H1 (cell line): ENCODE results near the gene PCDHGA8. TPM values are rescaled to one million over a fixed set of nuclear protein-coding genes. Genes with fewer than 3 reads are reported as not detected.

Source experiments
- CTCF ChIA-PET: fragments of 300-600 bp; sonication (Branson Sonifier 250); formaldehyde crosslinking; loops from one replicate; lab custom pipeline; 2021; ENCODE audit not compliant: partially characterized antibody; lab: Charles Lee
- POLR2A ChIA-PET: fragments of 300-600 bp; sonication (Branson Sonifier 250); formaldehyde crosslinking; loops from one replicate; lab custom pipeline; 2021; ENCODE audit warnings: inconsistent platforms; ENCODE audit not compliant: partially characterized antibody; lab: Charles Lee
- DNase-seq, 2 experiments: peaks; one replicate each; pipeline versions ENCODE4 v3.0.0 to v3.0.0-alpha.2; 2010 to 2022; ENCODE audit warnings: low spot score in 2 of 2, low read depth in 1 of 2, mixed read lengths in 1 of 2
- FAIRE-seq: peaks from 2 replicates; lab custom pipeline; 2011; peaks lifted over from hg19 to GRCh38; lab: Jason Lieb, UNC
- H2AFZ ChIP-seq: 2 replicates; pipeline ENCODE4 v1.8.1; 2012; ENCODE audit warnings: low read length, inconsistent platforms
- H2AK5ac ChIP-seq: 2 replicates; pipeline ENCODE4 v1.6.1; 2013; ENCODE audit warnings: low read depth, low read length
- H2BK120ac ChIP-seq: replicated peaks from 2 replicates; pipeline ENCODE3; 2013; ENCODE audit warnings: low read depth, low read length, inconsistent platforms
- H2BK12ac ChIP-seq: 2 replicates; pipeline ENCODE4 v1.6.1; 2013; ENCODE audit warnings: low read depth, low read length
- H2BK15ac ChIP-seq: 2 replicates; pipeline ENCODE4 v1.6.1; 2013; ENCODE audit warnings: low read length
- H2BK20ac ChIP-seq: 2 replicates; pipeline ENCODE4 v1.6.1; 2013; ENCODE audit warnings: low read length
- H2BK5ac ChIP-seq: 2 replicates; pipeline ENCODE4 v1.6.1; 2013; ENCODE audit warnings: low read depth, low read length
- H3K14ac ChIP-seq: 2 replicates; pipeline ENCODE4 v1.6.1; 2013; ENCODE audit warnings: inconsistent platforms; ENCODE audit not compliant: insufficient read length
- H3K18ac ChIP-seq: 2 replicates; pipeline ENCODE4 v1.6.1; 2013; ENCODE audit warnings: low read length; ENCODE audit errors: extremely low read depth
- H3K23ac ChIP-seq: 2 replicates; pipeline ENCODE4 v1.6.1; 2013; ENCODE audit warnings: inconsistent platforms; ENCODE audit not compliant: insufficient read length
- H3K23me2 ChIP-seq: 2 replicates; pipeline ENCODE4 v1.6.1; 2013; ENCODE audit warnings: low read depth, low read length
- H3K27ac ChIP-seq: 2 replicates; pipeline ENCODE4 v1.6.1; 2011; ENCODE audit warnings: low read depth, low read length, inconsistent platforms
- H3K27me3 ChIP-seq, 4 experiments: replicated peaks in 1 of 4; 1 replicate in 1 of 4; 2 replicates in 3 of 4; pipeline versions ENCODE4 v1.6.1 to v1.8.1; 2011 to 2013; ENCODE audit warnings: low read length in 3 of 4, mild to moderate bottlenecking in 3 of 4, inconsistent platforms in 2 of 4, mixed read lengths in 2 of 4, moderate library complexity in 1 of 4; ENCODE audit not compliant: control insufficient read depth in 3 of 4, insufficient read depth in 3 of 4; ENCODE audit errors: extremely low read depth in 1 of 4
- H3K36me3 ChIP-seq, 4 experiments: 2 replicates each; pipeline versions ENCODE4 v1.6.1 to v1.8.1; 2011 to 2013; ENCODE audit warnings: mild to moderate bottlenecking in 4 of 4, low read length in 3 of 4, moderate library complexity in 2 of 4, control low read depth in 1 of 4, inconsistent platforms in 1 of 4; ENCODE audit not compliant: insufficient read depth in 4 of 4, control insufficient read depth in 2 of 4
- H3K4ac ChIP-seq: replicated peaks from 2 replicates; pipeline ENCODE3; 2013; ENCODE audit warnings: low read length, low read depth, mixed read lengths, inconsistent platforms; ENCODE audit not compliant: insufficient read length
- H3K4me1 ChIP-seq, 4 experiments: replicated peaks in 1 of 4; 1 replicate in 1 of 4; 2 replicates in 3 of 4; pipeline versions ENCODE4 v1.6.1 to v1.8.1; 2011 to 2013; ENCODE audit warnings: low read length in 3 of 4, inconsistent platforms in 2 of 4, mixed read lengths in 1 of 4; ENCODE audit not compliant: insufficient read depth in 4 of 4, control insufficient read depth in 3 of 4
- H3K4me2 ChIP-seq, 2 experiments: 2 replicates each; pipeline versions ENCODE4 v1.6.1 to v1.8.1; 2011 to 2013; ENCODE audit warnings: low read depth in 2 of 2, low read length in 2 of 2, control low read depth in 1 of 2, inconsistent platforms in 1 of 2, mild to moderate bottlenecking in 1 of 2; ENCODE audit not compliant: insufficient read depth in 1 of 2
- H3K4me3 ChIP-seq, 4 experiments: fragments of 200-600, 300-600 bp in 1 of 4; sonication (generic), shearing (Covaris generic), sonication (Bioruptor Twin) in 1 of 4; 2 replicates each; pipeline versions ENCODE4 v1.5.1 to v1.8.1; 2011 to 2016; ENCODE audit warnings: low read length in 4 of 4, low read depth in 3 of 4, control low read depth in 2 of 4, inconsistent platforms in 2 of 4, mild to moderate bottlenecking in 2 of 4, mixed read lengths in 1 of 4, moderate library complexity in 1 of 4; ENCODE audit not compliant: insufficient read depth in 2 of 4; ENCODE audit errors: extremely low read depth in 1 of 4
- H3K56ac ChIP-seq: replicated peaks from 2 replicates; pipeline ENCODE3; 2013; ENCODE audit warnings: low read depth, mild to moderate bottlenecking, mixed read lengths, low read length, inconsistent platforms; ENCODE audit not compliant: insufficient read length
- H3K79me1 ChIP-seq: 2 replicates; pipeline ENCODE4 v1.6.1; 2013; ENCODE audit warnings: low read depth, low read length, control low read depth
- H3K79me2 ChIP-seq, 2 experiments: 2 replicates each; pipeline versions ENCODE4 v1.6.1 to v1.8.1; 2012 to 2013; ENCODE audit warnings: low read length in 2 of 2, mild to moderate bottlenecking in 2 of 2, inconsistent platforms in 1 of 2; ENCODE audit not compliant: insufficient read depth in 2 of 2, control insufficient read depth in 1 of 2
- H3K9ac ChIP-seq, 4 experiments: replicated peaks in 1 of 4; 1 replicate in 1 of 4; 2 replicates in 3 of 4; pipeline versions ENCODE4 v1.6.1 to v1.8.1; 2011 to 2013; ENCODE audit warnings: low read depth in 3 of 4, low read length in 3 of 4, control low read depth in 2 of 4, mild to moderate bottlenecking in 2 of 4, moderate library complexity in 2 of 4, inconsistent platforms in 1 of 4; ENCODE audit errors: extremely low read depth in 1 of 4
- H3K9me3 ChIP-seq, 2 experiments: 2 replicates each; pipeline versions ENCODE4 v1.6.1 to v1.8.1; 2012 to 2013; ENCODE audit warnings: mild to moderate bottlenecking in 2 of 2, moderate library complexity in 2 of 2, control low read depth in 1 of 2, inconsistent platforms in 1 of 2, low read depth in 1 of 2, low read length in 1 of 2, mixed read lengths in 1 of 2; ENCODE audit not compliant: insufficient read depth in 2 of 2
- H4K20me1 ChIP-seq, 2 experiments: replicated peaks in 1 of 2; 2 replicates each; pipeline versions ENCODE3 to v1.8.1; 2011 to 2013; ENCODE audit warnings: inconsistent platforms in 2 of 2, low read length in 2 of 2, mild to moderate bottlenecking in 1 of 2; ENCODE audit not compliant: insufficient read depth in 2 of 2, control insufficient read depth in 1 of 2
- H4K5ac ChIP-seq: 2 replicates; pipeline ENCODE4 v1.6.1; 2013; ENCODE audit warnings: low read length, low read depth, mixed read lengths, inconsistent platforms; ENCODE audit not compliant: insufficient read length
- H4K8ac ChIP-seq: 2 replicates; pipeline ENCODE4 v1.8.0; 2013; ENCODE audit warnings: mild to moderate bottlenecking, moderate library complexity, low read length, inconsistent platforms; ENCODE audit not compliant: insufficient read depth; ENCODE audit errors: extremely low read depth
- H4K91ac ChIP-seq: replicated peaks from 2 replicates; pipeline ENCODE3; 2013; ENCODE audit warnings: low read length, mixed read lengths, inconsistent platforms; ENCODE audit not compliant: insufficient read length
- CBX8 ChIP-seq: fragments of 300-800, 300-1000 bp; sonication (generic); IDR thresholded peaks from 2 replicates; pipeline ENCODE4 v1.7.1; 2016; ENCODE audit warnings: low read depth, low read length, borderline replicate concordance
- CEBPB ChIP-seq: IDR thresholded peaks from 2 replicates; pipeline ENCODE4 v1.6.1; 2012; ENCODE audit warnings: low read depth, low read length
- CHD2 ChIP-seq: IDR thresholded peaks from 2 replicates; pipeline ENCODE4 v1.6.1; 2012; ENCODE audit warnings: low read length, improper control_type of control experiment
- CTCF ChIP-seq, 3 experiments: IDR thresholded peaks; 1 replicate in 2 of 3; 2 replicates in 1 of 3; pipeline versions ENCODE4 v1.5.1 to v1.6.1; 2011; ENCODE audit warnings: low read length in 3 of 3, mild to moderate bottlenecking in 3 of 3, inconsistent platforms in 2 of 3, low read depth in 1 of 3, moderate library complexity in 1 of 3; ENCODE audit not compliant: insufficient read depth in 1 of 3; ENCODE audit errors: control extremely low read depth in 1 of 3
- FOSL1 ChIP-seq: IDR thresholded peaks from 2 replicates; pipeline ENCODE4 v1.6.1; 2011; ENCODE audit warnings: mild to moderate bottlenecking, low read depth, low read length, moderate library complexity; ENCODE audit not compliant: insufficient read depth
- POLR2AphosphoS5 ChIP-seq: IDR thresholded peaks from 2 replicates; pipeline ENCODE4 v1.6.1; 2011; ENCODE audit warnings: low read depth, low read length
- RFX5 ChIP-seq: IDR thresholded peaks from 2 replicates; pipeline ENCODE4 v1.6.1; 2011; ENCODE audit warnings: low read depth, low read length, improper control_type of control experiment, borderline replicate concordance
- RNF2 ChIP-seq: fragments of 200-900, 300-1000 bp; sonication (generic); IDR thresholded peaks from 2 replicates; pipeline ENCODE4 v1.7.1; 2016; ENCODE audit warnings: borderline replicate concordance, low read depth, mild to moderate bottlenecking, antibody characterized with exemption, low read length; ENCODE audit not compliant: poor library complexity, severe bottlenecking; ENCODE audit errors: missing control alignments
- SUZ12 ChIP-seq: fragments of 200-600 bp; sonication (generic); IDR thresholded peaks from 2 replicates; pipeline ENCODE4 v1.6.1; 2012; ENCODE audit warnings: mild to moderate bottlenecking, inconsistent platforms, low read length, moderate library complexity, mixed read lengths
- WGBS, 2 experiments: shearing (Covaris generic) in 1 of 2; methylation state at CpG; one replicate each; pipeline versions ENCODE4 v1.1.6 to v1.1.7; 2013 to 2015; ENCODE audit warnings: low lambda C conversion rate in 2 of 2, mixed read lengths in 2 of 2, inconsistent platforms in 1 of 2, low coverage in 1 of 2, missing lambda C conversion rate in 1 of 2; ENCODE audit not compliant: insufficient replicate concordance in 2 of 2, insufficient coverage in 1 of 2, insufficient read length in 1 of 2; ENCODE audit errors: extremely low coverage in 1 of 2, missing lambda C conversion rate in 1 of 2; 5-methylcytosine and 5-hydroxymethylcytosine counted together
- polyA plus RNA-seq, 7 experiments: library from polyadenylated mRNA; depleted of rRNA in 3 of 7; stranded (reverse) in 5 of 7; unstranded in 2 of 7; fragments of >200 nt in 5 of 7; fragments of 200-250 nt in 2 of 7; gene quantifications; 1 replicate in 5 of 7; 2 replicates in 1 of 7; 4 replicates in 1 of 7; pipeline versions ENCODE4 v1.2.1 to v1.2.3, GENCODE V29; 2011 to 2013; ENCODE audit warnings: missing spikeins in 2 of 7, mixed read lengths in 2 of 7
- total RNA-seq: library from RNA; stranded (reverse); fragmentation: NEBNext Ultra II Directional; extraction: Animal tissue kit (Norgen Biotek cat#: 25700); gene quantifications from 2 replicates; pipeline ENCODE4 v1.2.1, GENCODE V29; 2021

PCDHGA8 gene
- total and polyA plus RNA-seq, 2 of the 8 experiments (the other 6 are each of a cell fraction or from before 2014, with no cell fraction given) = 0.79 to 1.4 TPM

GRCh38 chr5:141409598-141410306 is 17.3 kb downstream of the PCDHGA8 start:
- TF ChIP-seq CHD2 (no peak), CEBPB (0 out of 2 replicates have a peak, but pooled peaks have one; percentile 34), RNF2 (no peak), CBX8 (no peak), FOSL1 (no peak), POLR2AphosphoS5 (no peak), CTCF (IDR thresholded peaks at IDR 0.05; ENCODE audit: control extremely low read depth in 1 of 3, insufficient read depth in 1 of 3, low read depth in 1 of 3, low read length in 3 of 3) (no peak), SUZ12 (no peak), RFX5 (no peak)
- H3K79me2 ChIP-seq = no peaks in the 10 kb centered on the region
- no peak overlapping the region for H3K23ac ChIP-seq
- H2BK12ac ChIP-seq = no peak overlapping the region
- WGBS, 2 experiments = 95% methylated on average over 62 of the region's 64 CpGs; no CpG with 5 or more reads in 1 of the 2 experiments
- H2AK5ac ChIP-seq = peak overlapping the region; percentile 70; the same call in 1 of the 2 replicates
- no peak overlapping the region for H2BK5ac ChIP-seq
- no peak overlapping the region for H2AFZ ChIP-seq
- ChIA-PET CTCF (interaction anchor here (0.7 to 23.3 kb wide), 6 partner anchors 9 to 187 kb away, joined by 3 to 1236 read pairs (median 3); partner anchors contain the start of genes PCDHB14 and PCDHGC5), POLR2A (no interaction called here)
- no peak overlapping the region for H2BK20ac ChIP-seq
- peaks cover 0 to 1% of the 10 kb centered on the region in 2 experiments for H4K20me1 ChIP-seq
- H2BK120ac ChIP-seq = no peak overlapping the region
- peaks cover 0 to 3% (median 0%) of the 10 kb centered on the region in 4 experiments; a peak in 1 of 8 replicates for H3K36me3 ChIP-seq
- no peak overlapping the region for H3K18ac ChIP-seq
- H4K8ac ChIP-seq = no peak overlapping the region
- no peak overlapping the region for H4K91ac ChIP-seq
- no peaks in the 10 kb centered on the region for H3K4me1 ChIP-seq
- H3K9me3 ChIP-seq = peaks cover 2 to 11% of the 10 kb centered on the region in 2 experiments; a peak in 2 of 4 replicates
- no peak overlapping the region for H3K9ac ChIP-seq
- no peak overlapping the region for H3K4me2 ChIP-seq
- no peak overlapping the region for H3K27ac ChIP-seq
- no peak overlapping the region for H2BK15ac ChIP-seq
- H3K23me2 ChIP-seq = peaks cover 2% of the 10 kb centered on the region; the same call in 1 of the 2 replicates
- no peak overlapping the region for H4K5ac ChIP-seq
- H3K56ac ChIP-seq = no peak overlapping the region
- H3K79me1 ChIP-seq = no peaks in the 10 kb centered on the region
- FAIRE-seq = no peak
- no peak overlapping the region for H3K4ac ChIP-seq
- peaks cover 0 to 10% (median 6%) of the 10 kb centered on the region in 4 experiments; a peak in 6 of 7 replicates for H3K27me3 ChIP-seq
- no peak for DNase-seq
- no peak overlapping the region for H3K14ac ChIP-seq
- no peak overlapping the region for H3K4me3 ChIP-seq
